IMR-90 (cell line): Measurements from ENCODE around the gene PCSK5.

Source experiments
- CEBPB ChIP-seq: IDR thresholded peaks from 2 replicates; pipeline ENCODE4 v1.6.1; 2012; ENCODE audit warnings: low read depth, low read length, improper control_type of control experiment
- CTCF ChIP-seq: conservative IDR thresholded peaks from 2 replicates; pipeline ENCODE4 v1.5.1; 2012; ENCODE audit warnings: mild to moderate bottlenecking, low read depth, low read length, improper control_type of control experiment
- ELK1 ChIP-seq: fragments of 150-350 bp; IDR thresholded peaks from 2 replicates; pipeline ENCODE4 v1.6.1; 2016; ENCODE audit warnings: low read depth, mild to moderate bottlenecking, low read length, moderate library complexity, borderline replicate concordance
- FOS ChIP-seq: fragments of 150-350 bp; IDR thresholded peaks from 2 replicates; pipeline ENCODE4 v1.6.1; 2016; ENCODE audit warnings: low read depth, low read length
- USF2 ChIP-seq: fragments of 150-350 bp; IDR thresholded peaks from 2 replicates; pipeline ENCODE4 v1.6.1; 2017; ENCODE audit warnings: mild to moderate bottlenecking, antibody characterized with exemption, low read length, low read depth

GRCh38 chr9:75933982-75934381 lies 43.5 kb downstream of the PCSK5 start:
- no peak for TF ChIP-seq FOS
- TF ChIP-seq CTCF, result no peak
- no peak for TF ChIP-seq USF2
- no peak for TF ChIP-seq CEBPB
- TF ChIP-seq ELK1, result no peak
